Measurements from ENCODE around the gene OR2M2. TPM values are rescaled to one million over a fixed set of nuclear protein-coding genes. Genes with fewer than 3 reads are reported as not detected.

The OR2M2 gene
- total and polyA plus RNA-seq, 2 of the 8 experiments (the other 6 are each of a cell fraction or from before 2014, with no cell fraction given): not detected

DNA sequence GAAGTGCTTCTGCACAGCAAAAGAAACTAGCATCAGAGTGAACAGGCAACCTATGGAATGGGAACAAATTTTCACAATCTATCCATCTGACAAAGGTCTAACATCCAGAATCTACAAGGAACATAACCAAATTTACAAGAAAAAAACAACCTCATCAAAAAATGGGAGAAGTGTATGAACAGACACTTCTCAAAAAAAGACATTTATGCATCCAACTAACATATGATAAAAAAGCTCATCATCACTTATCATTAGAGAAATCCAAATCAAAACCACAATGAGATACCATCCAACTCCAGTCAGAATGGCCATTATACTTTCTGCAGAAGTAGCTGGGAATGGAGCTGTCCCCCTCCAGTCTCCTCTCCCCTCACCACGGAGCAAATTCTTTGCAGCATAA is 19.5 kb downstream of the OR2M2 start:
- H3K18ac ChIP-seq (ENCODE audit: extremely low read depth, low read length): no peak overlapping the region
- no peak for DNase-seq (ENCODE audit: low read depth in 1 of 2, low spot score in 2 of 2)
- no peak overlapping the region for H2AK5ac ChIP-seq (ENCODE audit: low read depth, low read length)
- no peak overlapping the region for H3K4me3 ChIP-seq (ENCODE audit: extremely low read depth in 1 of 4, insufficient read depth in 2 of 4, low read depth in 3 of 4, low read length in 4 of 4)
- FAIRE-seq: no peak
- no peaks in the 10 kb centered on the region for H3K23me2 ChIP-seq (ENCODE audit: low read depth, low read length)
- 38% methylated on average over 1 of the region's 1 CpG; no CpG with 5 or more reads in 1 of the 2 experiments for WGBS, 2 experiments (ENCODE audit: extremely low coverage in 1 of 2, insufficient coverage in 1 of 2, insufficient read length in 1 of 2, insufficient replicate concordance in 2 of 2, low coverage in 1 of 2, low lambda C conversion rate in 2 of 2, missing lambda C conversion rate in 1 of 2)
- H3K27ac ChIP-seq (ENCODE audit: low read depth, low read length): no peak overlapping the region
- H4K5ac ChIP-seq (ENCODE audit: insufficient read length, low read depth, low read length): no peak overlapping the region
- no peaks in the 10 kb centered on the region; a peak in 1 of 8 replicates for H3K36me3 ChIP-seq (ENCODE audit: control insufficient read depth in 2 of 4, insufficient read depth in 4 of 4, low read length in 3 of 4)
- no peak overlapping the region for H3K14ac ChIP-seq (ENCODE audit: insufficient read length)
- H4K8ac ChIP-seq (ENCODE audit: extremely low read depth, insufficient read depth, low read length): no peak overlapping the region
- POLR2A ChIA-PET (ENCODE audit: partially characterized antibody): no interaction called here
- no peaks in the 10 kb centered on the region for H4K20me1 ChIP-seq (replicated peaks in 1 of 2; ENCODE audit: control insufficient read depth in 1 of 2, insufficient read depth in 2 of 2, low read length in 2 of 2)
- H3K9me3 ChIP-seq (ENCODE audit: insufficient read depth in 2 of 2, low read depth in 1 of 2, low read length in 1 of 2): peaks cover 45 to 51% of the 10 kb centered on the region in 2 experiments
- no peaks in the 10 kb centered on the region for H3K27me3 ChIP-seq (replicated peaks in 1 of 4; ENCODE audit: control insufficient read depth in 3 of 4, extremely low read depth in 1 of 4, insufficient read depth in 3 of 4, low read length in 3 of 4)
- H3K79me2 ChIP-seq (ENCODE audit: control insufficient read depth in 1 of 2, insufficient read depth in 2 of 2, low read length in 2 of 2): no peaks in the 10 kb centered on the region
- H2BK15ac ChIP-seq (ENCODE audit: low read length): no peak overlapping the region
- CTCF ChIA-PET (ENCODE audit: partially characterized antibody): no interaction called here
- H2BK20ac ChIP-seq (ENCODE audit: low read length): no peak overlapping the region
- H2BK5ac ChIP-seq (ENCODE audit: low read depth, low read length): no peak overlapping the region
- no peak overlapping the region for H2BK12ac ChIP-seq (ENCODE audit: low read depth, low read length)
- H3K79me1 ChIP-seq (ENCODE audit: low read depth, low read length): no peaks in the 10 kb centered on the region
- H2BK120ac ChIP-seq (replicated peaks; ENCODE audit: low read depth, low read length): no peak overlapping the region
- no peak overlapping the region for H3K9ac ChIP-seq (replicated peaks in 1 of 4; ENCODE audit: extremely low read depth in 1 of 4, low read depth in 3 of 4, low read length in 3 of 4)
- no peak overlapping the region for H3K56ac ChIP-seq (replicated peaks; ENCODE audit: insufficient read length, low read depth, low read length)
- H4K91ac ChIP-seq (replicated peaks; ENCODE audit: insufficient read length, low read length): no peak overlapping the region
- H3K23ac ChIP-seq (ENCODE audit: insufficient read length): no peak overlapping the region
- TF ChIP-seq TEAD4 (IDR thresholded peaks at IDR 0.05; ENCODE audit: low read depth, low read length) (no peak), POU5F1 (IDR thresholded peaks at IDR 0.05; ENCODE audit: low read depth, low read length) (no peak), RNF2 (IDR thresholded peaks at IDR 0.05; ENCODE audit: borderline replicate concordance, low read depth, low read length, missing control alignments, poor library complexity, severe bottlenecking) (no peak), ASH2L (IDR thresholded peaks at IDR 0.05; ENCODE audit: low read length) (no peak), EGR1 (IDR thresholded peaks at IDR 0.05; ENCODE audit: borderline replicate concordance, low read depth, low read length) (no peak), SP2 (IDR thresholded peaks at IDR 0.05; ENCODE audit: low read length) (no peak), CHD2 (IDR thresholded peaks at IDR 0.05; ENCODE audit: low read length) (no peak), POLR2AphosphoS5 (IDR thresholded peaks at IDR 0.05; ENCODE audit: low read depth, low read length) (no peak), CEBPB (IDR thresholded peaks at IDR 0.05; ENCODE audit: low read depth, low read length) (no peak), RFX5 (IDR thresholded peaks at IDR 0.05; ENCODE audit: borderline replicate concordance, low read depth, low read length) (no peak), KDM1A (IDR thresholded peaks at IDR 0.05; ENCODE audit: borderline replicate concordance, low read length) (no peak), SP4 (IDR thresholded peaks at IDR 0.05; ENCODE audit: low read length) (no peak), MAFK (IDR thresholded peaks at IDR 0.05; ENCODE audit: low read depth, low read length) (no peak)
- TF ChIP-seq, protein P1, sequence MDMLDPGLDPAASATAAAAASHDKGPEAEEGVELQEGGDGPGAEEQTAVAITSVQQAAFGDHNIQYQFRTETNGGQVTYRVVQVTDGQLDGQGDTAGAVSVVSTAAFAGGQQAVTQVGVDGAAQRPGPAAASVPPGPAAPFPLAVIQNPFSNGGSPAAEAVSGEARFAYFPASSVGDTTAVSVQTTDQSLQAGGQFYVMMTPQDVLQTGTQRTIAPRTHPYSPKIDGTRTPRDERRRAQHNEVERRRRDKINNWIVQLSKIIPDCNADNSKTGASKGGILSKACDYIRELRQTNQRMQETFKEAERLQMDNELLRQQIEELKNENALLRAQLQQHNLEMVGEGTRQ (IDR thresholded peaks at IDR 0.05; ENCODE audit: low read length): no peak
- H3K4ac ChIP-seq (replicated peaks; ENCODE audit: insufficient read length, low read depth, low read length): no peak overlapping the region
- no peak overlapping the region for H2AFZ ChIP-seq (ENCODE audit: low read length)
- H3K4me1 ChIP-seq (replicated peaks in 1 of 4; ENCODE audit: control insufficient read depth in 3 of 4, insufficient read depth in 4 of 4, low read length in 3 of 4): no peaks in the 10 kb centered on the region
- no peak overlapping the region for H3K4me2 ChIP-seq (ENCODE audit: insufficient read depth in 1 of 2, low read depth in 2 of 2, low read length in 2 of 2)
